ENCODE results near the gene FBXL5.

Gene FBXL5

GRCh38 chr4:15563871-15564270, 91.3 kb downstream of the FBXL5 start:
- TF ChIP-seq CTCF (IDR thresholded peaks at IDR 0.05) (no peak), ZFX (IDR thresholded peaks at IDR 0.05; ENCODE audit: borderline replicate concordance) (no peak)
- no peak overlapping the region for H3K27ac ChIP-seq

- no peak overlapping the region for H3K27ac ChIP-seq
- TF ChIP-seq CTCF (IDR thresholded peaks at IDR 0.05) = no peak
- no peak for TF ChIP-seq ZFX (IDR thresholded peaks at IDR 0.05; ENCODE audit: borderline replicate concordance)
Measured at GRCh38 chr4:15562623-15563022, 92.5 kb downstream of the FBXL5 start.

- TF ChIP-seq ZFX (IDR thresholded peaks at IDR 0.05; ENCODE audit: borderline replicate concordance) (no peak), CTCF (IDR thresholded peaks at IDR 0.05) (no peak)
- no peak overlapping the region for H3K27ac ChIP-seq
Measured at GRCh38 chr4:15562114-15562513, 93.0 kb downstream of the FBXL5 start.

- H3K27ac ChIP-seq = no peak overlapping the region
- no peak for TF ChIP-seq ZFX (IDR thresholded peaks at IDR 0.05; ENCODE audit: borderline replicate concordance)
- no peak for TF ChIP-seq CTCF (IDR thresholded peaks at IDR 0.05)
Measured at GRCh38 chr4:15558561-15558960, 96.6 kb downstream of the FBXL5 start.

GRCh38 chr4:15557786-15558550, 97.2 kb downstream of the FBXL5 start:
- H3K27ac ChIP-seq = no peak overlapping the region
- TF ChIP-seq CTCF (IDR thresholded peaks at IDR 0.05) = no peak
- no peak for TF ChIP-seq ZFX (IDR thresholded peaks at IDR 0.05; ENCODE audit: borderline replicate concordance)

GRCh38 chr4:15556511-15557092, 98.6 kb downstream of the FBXL5 start:
- H3K27ac ChIP-seq = no peak overlapping the region
- TF ChIP-seq CTCF (IDR thresholded peaks at IDR 0.05) = no peak
- no peak for TF ChIP-seq ZFX (IDR thresholded peaks at IDR 0.05; ENCODE audit: borderline replicate concordance)
